Right lobe of liver (tissue), 4 donors: ENCODE data around the gene ACTR6.

Experiments
- CTCF ChIP-seq, 4 donors: fragments of 200-600 bp in 3 of 4; fragments of 450-650 bp in 1 of 4; IDR thresholded peaks; one replicate each; pipeline versions ENCODE4 v1.5.1 to v1.8.0; 2016 to 2022; ENCODE audit warnings: antibody characterized with exemption in 4 of 4, mild to moderate bottlenecking in 2 of 4
- POLR2A ChIP-seq: fragments of 450-650 bp; IDR thresholded peaks from one replicate; pipeline ENCODE4 v1.6.1; 2017; ENCODE audit warnings: antibody characterized with exemption, mild to moderate bottlenecking
- donor health status: DM: no; HTN: no; CAD: no.
- donor health status: DM: no; HTN: no; CAD: no.
- donor health status: DM: no; HTN: yes; CAD: no.

- TF ChIP-seq CTCF (IDR thresholded peaks at IDR 0.05) (no peak), POLR2A (no peak)
Observed at GRCh38 chr12:100193085-100193484, 7.5 kb upstream of the ACTR6 start.
